ENCODE results near the gene RAPGEF2. TPM values are rescaled to one million over a fixed set of nuclear protein-coding genes. Genes with fewer than 3 reads are reported as not detected.

Gene RAPGEF2
- total and polyA plus RNA-seq, 9 of the 15 experiments (the other 6 are each of a cell fraction or from before 2014, with no cell fraction given), result 3.1 to 32.6 (median 23.1) TPM

DNA sequence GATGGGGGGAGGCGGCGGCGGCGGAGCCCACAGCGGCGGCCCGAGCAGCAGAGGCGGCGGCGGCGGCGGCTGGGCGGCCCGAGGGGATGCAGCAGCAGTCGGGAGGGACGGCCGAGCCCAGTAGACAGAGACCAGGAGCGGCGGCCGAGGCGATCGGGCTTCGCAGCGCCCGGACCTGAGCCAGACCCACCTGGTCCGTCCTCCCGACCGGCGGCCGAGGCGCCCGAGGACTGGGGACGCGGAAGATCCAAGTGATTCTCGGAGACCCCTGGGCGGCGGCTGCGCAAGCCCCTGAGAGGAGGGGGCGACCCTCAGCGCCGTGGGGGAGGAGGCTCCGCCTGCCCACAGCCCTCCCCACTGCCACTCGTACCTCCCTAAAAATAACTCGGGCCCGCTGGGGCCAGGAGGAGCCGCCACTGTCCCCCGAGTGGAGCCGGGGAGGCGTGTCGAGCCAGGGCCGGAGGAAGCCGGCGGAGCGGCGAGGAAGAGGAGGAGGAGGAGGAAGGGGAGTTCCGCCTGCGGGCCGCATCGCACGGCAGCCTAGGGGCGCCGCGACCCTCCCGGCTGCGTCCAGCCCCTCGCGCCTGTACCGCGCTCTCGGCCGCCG lies 608 bp downstream of the RAPGEF2 start (continued):
- TF ChIP-seq, protein P1, sequence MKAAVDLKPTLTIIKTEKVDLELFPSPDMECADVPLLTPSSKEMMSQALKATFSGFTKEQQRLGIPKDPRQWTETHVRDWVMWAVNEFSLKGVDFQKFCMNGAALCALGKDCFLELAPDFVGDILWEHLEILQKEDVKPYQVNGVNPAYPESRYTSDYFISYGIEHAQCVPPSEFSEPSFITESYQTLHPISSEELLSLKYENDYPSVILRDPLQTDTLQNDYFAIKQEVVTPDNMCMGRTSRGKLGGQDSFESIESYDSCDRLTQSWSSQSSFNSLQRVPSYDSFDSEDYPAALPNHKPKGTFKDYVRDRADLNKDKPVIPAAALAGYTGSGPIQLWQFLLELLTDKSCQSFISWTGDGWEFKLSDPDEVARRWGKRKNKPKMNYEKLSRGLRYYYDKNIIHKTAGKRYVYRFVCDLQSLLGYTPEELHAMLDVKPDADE (conservative IDR thresholded peaks at IDR 0.05; ENCODE audit: control insufficient read depth, low read depth, low read length), result no peak
- no peak for TF ChIP-seq CBFB (CRISPR knock-in tag; IDR thresholded peaks at IDR 0.05)
- no peak for TF ChIP-seq THRAP3 (IDR thresholded peaks at IDR 0.05; ENCODE audit: borderline replicate concordance)
- peak; percentile 19 for TF ChIP-seq TAF1 (IDR thresholded peaks at IDR 0.05; ENCODE audit: control insufficient read depth, extremely low read depth, insufficient read depth, low read length, severe bottlenecking)
- TF ChIP-seq GABPB1 (CRISPR knock-in tag; IDR thresholded peaks at IDR 0.05), result peak; percentile 58; the same call in 1 of the 2 replicates
- TF ChIP-seq MAZ (CRISPR knock-in tag; conservative IDR thresholded peaks at IDR 0.05 in 1 of 2, IDR thresholded peaks at IDR 0.05 in 1 of 2), result peak in 1 of 2 experiments; percentile 16; a peak in 1 of 4 replicates
- TF ChIP-seq, protein P2, sequence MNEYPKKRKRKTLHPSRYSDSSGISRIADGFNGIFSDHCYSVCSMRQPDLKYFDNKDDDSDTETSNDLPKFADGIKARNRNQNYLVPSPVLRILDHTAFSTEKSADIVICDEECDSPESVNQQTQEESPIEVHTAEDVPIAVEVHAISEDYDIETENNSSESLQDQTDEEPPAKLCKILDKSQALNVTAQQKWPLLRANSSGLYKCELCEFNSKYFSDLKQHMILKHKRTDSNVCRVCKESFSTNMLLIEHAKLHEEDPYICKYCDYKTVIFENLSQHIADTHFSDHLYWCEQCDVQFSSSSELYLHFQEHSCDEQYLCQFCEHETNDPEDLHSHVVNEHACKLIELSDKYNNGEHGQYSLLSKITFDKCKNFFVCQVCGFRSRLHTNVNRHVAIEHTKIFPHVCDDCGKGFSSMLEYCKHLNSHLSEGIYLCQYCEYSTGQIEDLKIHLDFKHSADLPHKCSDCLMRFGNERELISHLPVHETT (CRISPR knock-in tag; conservative IDR thresholded peaks at IDR 0.05 in 1 of 2, IDR thresholded peaks at IDR 0.05 in 1 of 2), result no peak
- peak; percentile 49; the same call in 1 of the 2 replicates for TF ChIP-seq ZC3H4 (CRISPR knock-in tag; IDR thresholded peaks at IDR 0.05; ENCODE audit: borderline replicate concordance)
- TF ChIP-seq, protein P3, sequence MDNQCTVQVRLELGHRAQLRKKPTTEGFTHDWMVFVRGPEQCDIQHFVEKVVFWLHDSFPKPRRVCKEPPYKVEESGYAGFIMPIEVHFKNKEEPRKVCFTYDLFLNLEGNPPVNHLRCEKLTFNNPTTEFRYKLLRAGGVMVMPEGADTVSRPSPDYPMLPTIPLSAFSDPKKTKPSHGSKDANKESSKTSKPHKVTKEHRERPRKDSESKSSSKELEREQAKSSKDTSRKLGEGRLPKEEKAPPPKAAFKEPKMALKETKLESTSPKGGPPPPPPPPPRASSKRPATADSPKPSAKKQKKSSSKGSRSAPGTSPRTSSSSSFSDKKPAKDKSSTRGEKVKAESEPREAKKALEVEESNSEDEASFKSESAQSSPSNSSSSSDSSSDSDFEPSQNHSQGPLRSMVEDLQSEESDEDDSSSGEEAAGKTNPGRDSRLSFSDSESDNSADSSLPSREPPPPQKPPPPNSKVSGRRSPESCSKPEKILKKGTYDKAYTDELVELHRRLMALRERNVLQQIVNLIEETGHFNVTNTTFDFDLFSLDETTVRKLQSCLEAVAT (IDR thresholded peaks at IDR 0.05), result peak in 1 of 2 experiments; percentile 27; a peak in 1 of 4 replicates
- no peak for TF ChIP-seq ARHGAP35 (IDR thresholded peaks at IDR 0.05; ENCODE audit: partially characterized antibody)
- TF ChIP-seq CCNT2 (IDR thresholded peaks at IDR 0.05; ENCODE audit: borderline replicate concordance, extremely low read depth, insufficient read length, low read depth, low read length), result peak; percentile 66
- TF ChIP-seq RBFOX2 (IDR thresholded peaks at IDR 0.05; ENCODE audit: low read depth, low read length), result peak; percentile 62
- no peak for TF ChIP-seq NFIC (IDR thresholded peaks at IDR 0.05)
- no peak for TF ChIP-seq RBM17 (IDR thresholded peaks at IDR 0.05; ENCODE audit: borderline replicate concordance, low read depth, low read length)
- TF ChIP-seq, protein P4, sequence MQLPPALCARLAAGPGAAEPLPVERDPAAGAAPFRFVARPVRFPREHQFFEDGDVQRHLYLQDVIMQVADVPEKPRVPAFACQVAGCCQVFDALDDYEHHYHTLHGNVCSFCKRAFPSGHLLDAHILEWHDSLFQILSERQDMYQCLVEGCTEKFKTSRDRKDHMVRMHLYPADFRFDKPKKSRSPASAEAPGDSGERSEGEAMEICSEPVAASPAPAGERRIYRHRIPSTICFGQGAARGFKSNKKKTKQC (CRISPR knock-in tag; IDR thresholded peaks at IDR 0.05), result 0 out of 2 replicates have a peak, but pooled peaks have one; percentile 22
- no peak; the same call in 1 of the 2 replicates for TF ChIP-seq CBX1 (IDR thresholded peaks at IDR 0.05; ENCODE audit: low read depth)
- no peak for TF ChIP-seq ESRRA (IDR thresholded peaks at IDR 0.05; ENCODE audit: borderline replicate concordance, low read depth)
- TF ChIP-seq PHF8 (IDR thresholded peaks at IDR 0.05; ENCODE audit: borderline replicate concordance, low read length), result peak; percentile 47; the same call in 1 of the 2 replicates
